Large intestine (tissue), 3 donors: ENCODE measurements around the gene C18orf54. TPM values are rescaled to one million over a fixed set of nuclear protein-coding genes. Genes with fewer than 3 reads are reported as not detected.

ENCODE experiments used
- DNase-seq, 2 donors: peaks; one replicate each; pipeline versions ENCODE4 v3.0.0 to v3.0.0-alpha.2; 2013
- H3K27ac ChIP-seq: one replicate; pipeline ENCODE4 v1.5.1; 2013; ENCODE audit warnings: low read length
- H3K27me3 ChIP-seq: 2 replicates; pipeline ENCODE4 v1.6.1; 2013; ENCODE audit warnings: low read length; ENCODE audit not compliant: control insufficient read depth, insufficient read depth
- H3K36me3 ChIP-seq: 2 replicates; pipeline ENCODE4 v1.6.1; 2013; ENCODE audit warnings: low read length; ENCODE audit not compliant: control insufficient read depth, insufficient read depth
- H3K4me1 ChIP-seq: one replicate; pipeline ENCODE4 v1.6.1; 2013; ENCODE audit warnings: low read length; ENCODE audit not compliant: control insufficient read depth, insufficient read depth
- H3K4me3 ChIP-seq: one replicate; pipeline ENCODE4 v1.5.1; 2013; ENCODE audit warnings: low read length
- H3K9me3 ChIP-seq: one replicate; pipeline ENCODE4 v1.6.1; 2013; ENCODE audit warnings: mild to moderate bottlenecking, low read depth, low read length, moderate library complexity; ENCODE audit not compliant: control insufficient read depth
- whole genome bisulfite sequencing: methylation state at CpG from one replicate; pipeline ENCODE4 v1.1.5; 2013; ENCODE audit warnings: low lambda C conversion rate; ENCODE audit not compliant: insufficient coverage; 5-methylcytosine and 5-hydroxymethylcytosine counted together
- polyA plus RNA-seq: library from polyadenylated mRNA; unstranded; fragments of 120-200 nt; gene quantifications from one replicate; pipeline ENCODE4 v1.2.1, GENCODE V29; 2013

The C18orf54 gene
- polyA plus RNA-seq, 1 donor = 3.6 TPM

DNA sequence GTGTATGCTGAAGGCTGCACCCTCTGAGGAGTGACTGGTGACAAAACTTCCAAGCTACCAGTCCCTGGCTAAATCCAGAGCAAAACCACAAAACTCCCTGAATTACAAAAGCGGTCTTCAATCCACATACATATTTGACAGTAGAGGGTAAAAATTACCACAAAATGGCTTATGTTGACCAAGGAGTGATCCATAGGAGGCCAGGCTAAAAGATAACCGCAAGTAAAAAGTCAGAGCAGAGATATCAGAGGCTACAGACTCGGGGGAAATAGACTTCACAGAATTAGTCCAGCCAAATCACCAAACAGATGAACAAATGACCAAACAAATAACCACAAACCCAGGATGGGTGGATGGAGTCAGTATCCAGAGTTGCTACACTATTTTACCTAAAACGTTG, 19.5 kb upstream of the C18orf54 start:
- 83% methylated on average over 2 of the region's 4 CpGs for WGBS
- Histone ChIP-seq H3K4me1 (no peaks in the 10 kb centered on the region), H3K36me3 (no peaks in the 10 kb centered on the region), H3K9me3 (peaks cover 4% of the 10 kb centered on the region), H3K27me3 (no peaks in the 10 kb centered on the region), H3K4me3 (no peak overlapping the region), H3K27ac (no peak overlapping the region)
- no peak for DNase-seq

DNA sequence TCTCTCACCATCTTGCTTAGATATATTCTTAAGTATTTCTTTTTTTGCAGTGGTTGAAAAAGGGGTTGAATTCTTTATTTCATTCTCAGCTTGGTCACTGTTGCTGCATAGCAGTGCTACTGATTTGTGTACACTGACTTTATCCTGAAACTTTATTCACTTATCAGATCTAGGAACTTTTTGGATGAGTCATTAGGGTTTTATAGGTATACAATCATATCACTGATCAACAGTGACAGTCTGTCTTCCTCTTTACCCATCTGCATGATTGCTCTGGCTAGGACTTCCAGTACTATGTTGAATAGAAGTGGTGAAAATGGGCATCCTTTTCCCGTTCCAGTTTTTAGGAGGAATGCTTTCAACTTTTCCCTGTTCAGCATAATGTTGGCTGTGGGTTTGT, 6.5 kb upstream of the C18orf54 start:
- Histone ChIP-seq H3K27me3 (no peaks in the 10 kb centered on the region), H3K27ac (no peak overlapping the region), H3K4me3 (no peak overlapping the region), H3K36me3 (no peaks in the 10 kb centered on the region), H3K9me3 (no peaks in the 10 kb centered on the region), H3K4me1 (no peaks in the 10 kb centered on the region)
- no CpG with 5 or more reads among the region's 1 CpG for WGBS
- no peak for DNase-seq

DNA sequence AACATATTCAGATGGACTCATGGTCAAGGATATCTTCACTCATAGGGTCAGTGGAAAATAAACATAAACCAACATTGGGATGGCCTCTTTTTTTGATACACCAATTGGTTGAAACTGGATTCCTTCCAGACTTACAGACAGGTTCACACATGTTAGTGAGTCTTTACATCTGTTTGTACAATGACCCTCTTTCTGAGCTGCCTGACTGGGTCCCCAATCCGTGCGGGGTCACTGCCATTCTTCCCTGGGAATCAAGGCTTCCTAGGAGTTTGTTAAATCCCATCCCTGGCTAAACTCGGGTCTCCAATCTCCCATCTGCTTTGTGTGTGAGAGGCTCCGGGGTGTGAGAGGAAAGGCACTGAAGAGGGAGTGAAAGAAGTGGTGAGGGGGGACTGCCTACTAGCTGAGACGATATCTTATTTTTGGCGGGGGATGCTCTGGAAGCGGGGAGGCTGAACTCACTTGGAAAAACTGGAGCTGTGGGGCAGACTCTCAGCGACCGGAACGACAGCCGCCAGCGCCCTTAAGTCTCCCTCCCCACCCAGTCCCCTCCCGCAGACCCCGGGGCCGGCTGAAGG, 535 bp upstream of the C18orf54 start:
- H3K4me1 ChIP-seq = no peaks in the 10 kb centered on the region
- DNase-seq = peak in 1 of 2 donors; percentile 11
- H3K27ac ChIP-seq = peak overlapping the region; percentile 71
- H3K4me3 ChIP-seq = peak overlapping the region; percentile 81
- peaks cover 2% of the 10 kb centered on the region for H3K27me3 ChIP-seq
- H3K9me3 ChIP-seq = no peaks in the 10 kb centered on the region
- 0% methylated on average over 1 of the region's 15 CpGs for WGBS
- H3K36me3 ChIP-seq = peaks cover 4% of the 10 kb centered on the region

DNA sequence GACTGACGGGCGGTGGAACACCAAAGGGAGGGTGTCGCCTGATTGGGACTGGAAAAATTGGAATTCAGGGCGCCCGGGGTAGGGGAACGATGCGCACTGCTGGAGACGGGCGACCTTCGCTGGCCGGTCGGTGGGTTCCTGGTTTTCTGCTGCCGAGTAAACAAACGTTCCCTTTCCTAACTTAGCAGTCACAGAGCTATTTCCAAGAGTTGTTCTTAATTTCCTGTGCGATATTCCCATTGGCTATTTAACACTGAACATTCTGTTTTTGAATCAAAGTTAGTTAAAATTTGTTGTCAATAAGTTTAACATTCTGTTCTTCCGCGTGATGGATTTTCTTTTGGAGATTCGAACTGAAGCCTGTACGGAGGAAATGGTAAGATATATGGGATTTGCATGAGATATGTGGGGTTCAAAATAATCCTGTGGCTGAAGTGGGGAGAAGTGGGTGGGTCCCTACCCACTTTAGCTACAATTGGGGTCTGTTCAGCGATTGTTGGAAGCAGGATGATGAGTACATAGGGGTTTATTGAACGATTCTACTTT, 862 bp downstream of the C18orf54 start:
- Histone ChIP-seq H3K27me3 (peaks cover 2% of the 10 kb centered on the region), H3K27ac (peak overlapping the region; percentile 71), H3K4me1 (no peaks in the 10 kb centered on the region), H3K36me3 (peaks cover 4% of the 10 kb centered on the region), H3K9me3 (no peaks in the 10 kb centered on the region), H3K4me3 (peak overlapping the region; percentile 81)
- WGBS = 11% methylated on average over 5 of the region's 21 CpGs
- peak in 1 of 2 donors; percentile 4 for DNase-seq

DNA sequence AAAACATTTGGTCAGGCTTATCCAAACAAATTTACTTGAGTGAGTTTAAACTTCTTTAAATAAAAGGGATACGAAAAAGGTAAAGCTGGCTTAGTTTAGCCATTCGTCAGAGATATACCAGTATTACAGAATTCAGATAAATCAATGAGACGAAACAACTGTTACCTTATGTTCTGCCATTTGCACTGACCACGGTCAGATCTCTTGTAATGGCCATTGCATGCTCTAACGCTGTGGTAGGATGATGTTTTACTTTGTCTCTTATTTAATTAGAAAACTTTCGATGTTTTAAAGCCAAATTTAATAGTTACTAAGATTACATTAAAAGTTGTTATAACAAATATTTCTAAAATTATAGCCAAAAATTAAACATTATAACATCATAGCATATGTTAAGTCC, 1.5 kb downstream of the C18orf54 start:
- DNase-seq = no peak
- no peak overlapping the region for H3K27ac ChIP-seq
- H3K4me1 ChIP-seq = no peaks in the 10 kb centered on the region
- H3K4me3 ChIP-seq = peak overlapping the region; percentile 81
- H3K36me3 ChIP-seq = peaks cover 4% of the 10 kb centered on the region
- peaks cover 2% of the 10 kb centered on the region for H3K27me3 ChIP-seq
- H3K9me3 ChIP-seq = no peaks in the 10 kb centered on the region
- WGBS = 80% methylated on average over 2 of the region's 6 CpGs

DNA sequence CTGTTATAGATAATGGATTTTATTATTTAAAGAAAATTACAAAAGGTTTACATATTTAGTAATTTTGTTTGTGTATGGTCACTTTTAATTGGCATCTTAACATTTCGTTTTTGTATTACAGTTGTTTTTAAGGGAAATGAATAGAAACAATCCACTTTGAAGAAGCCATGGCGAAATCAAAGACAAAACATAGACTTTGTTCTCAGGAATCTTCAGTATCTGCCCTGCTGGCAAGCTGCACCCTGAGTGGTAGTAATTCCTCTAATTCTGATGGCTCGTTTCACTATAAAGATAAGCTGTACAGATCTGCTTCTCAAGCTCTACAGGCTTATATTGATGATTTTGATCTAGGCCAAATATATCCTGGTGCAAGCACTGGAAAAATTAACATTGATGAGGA, 2.7 kb downstream of the C18orf54 start:
- DNase-seq = peak in 1 of 2 donors; percentile 5
- peaks cover 2% of the 10 kb centered on the region for H3K27me3 ChIP-seq
- H3K4me1 ChIP-seq = no peaks in the 10 kb centered on the region
- no peak overlapping the region for H3K4me3 ChIP-seq
- H3K36me3 ChIP-seq = peaks cover 4% of the 10 kb centered on the region
- no peaks in the 10 kb centered on the region for H3K9me3 ChIP-seq
- 86% methylated on average over 1 of the region's 3 CpGs for WGBS
- no peak overlapping the region for H3K27ac ChIP-seq

DNA sequence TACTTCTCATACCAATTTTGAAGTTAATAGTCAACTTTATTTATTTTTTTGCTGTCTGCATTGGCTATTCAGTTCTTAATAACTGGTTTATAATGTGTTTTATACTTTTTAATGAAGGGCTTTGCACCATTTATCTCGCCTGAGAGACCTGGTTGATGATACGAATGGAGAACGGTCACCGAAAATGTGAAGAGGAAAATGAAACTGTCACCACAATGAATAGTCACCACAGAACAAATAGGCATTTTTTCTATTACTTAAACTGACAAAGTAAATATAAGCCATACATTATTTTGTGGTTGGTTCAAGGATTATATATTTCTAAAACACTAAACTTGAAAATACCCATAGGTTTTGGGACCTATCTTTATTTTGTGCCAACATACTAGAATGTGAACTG, 20.4 kb downstream of the C18orf54 start:
- no peaks in the 10 kb centered on the region for H3K36me3 ChIP-seq
- no peak overlapping the region for H3K27ac ChIP-seq
- no peak for DNase-seq
- no peak overlapping the region for H3K4me3 ChIP-seq
- H3K9me3 ChIP-seq = no peaks in the 10 kb centered on the region
- H3K4me1 ChIP-seq = no peaks in the 10 kb centered on the region
- H3K27me3 ChIP-seq = no peaks in the 10 kb centered on the region
- no CpG with 5 or more reads among the region's 4 CpGs for WGBS

DNA sequence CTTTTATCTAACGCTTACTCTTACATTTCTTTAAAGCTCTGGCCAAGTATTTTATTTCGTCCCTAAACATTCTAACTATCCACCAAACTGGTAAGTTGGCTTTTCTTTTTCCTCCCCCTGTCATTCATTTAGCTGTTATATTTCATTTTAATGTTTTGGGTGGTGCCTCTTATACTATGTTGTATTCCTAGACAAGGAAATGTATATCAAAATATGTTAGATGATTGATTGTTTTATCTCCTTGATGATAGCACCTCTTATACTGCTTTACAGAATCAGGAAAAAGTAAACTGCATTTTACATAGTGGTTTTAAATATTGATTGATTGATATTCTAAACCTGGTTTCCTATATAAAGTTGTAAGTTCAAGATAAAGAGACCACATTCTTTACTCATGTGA, 23.9 kb downstream of the C18orf54 start:
- no peaks in the 10 kb centered on the region for H3K27me3 ChIP-seq
- H3K4me1 ChIP-seq = no peaks in the 10 kb centered on the region
- H3K9me3 ChIP-seq = no peaks in the 10 kb centered on the region
- no peak overlapping the region for H3K27ac ChIP-seq
- DNase-seq = no peak
- no peaks in the 10 kb centered on the region for H3K36me3 ChIP-seq
- H3K4me3 ChIP-seq = no peak overlapping the region
- 100% methylated on average over 2 of the region's 2 CpGs for WGBS

DNA sequence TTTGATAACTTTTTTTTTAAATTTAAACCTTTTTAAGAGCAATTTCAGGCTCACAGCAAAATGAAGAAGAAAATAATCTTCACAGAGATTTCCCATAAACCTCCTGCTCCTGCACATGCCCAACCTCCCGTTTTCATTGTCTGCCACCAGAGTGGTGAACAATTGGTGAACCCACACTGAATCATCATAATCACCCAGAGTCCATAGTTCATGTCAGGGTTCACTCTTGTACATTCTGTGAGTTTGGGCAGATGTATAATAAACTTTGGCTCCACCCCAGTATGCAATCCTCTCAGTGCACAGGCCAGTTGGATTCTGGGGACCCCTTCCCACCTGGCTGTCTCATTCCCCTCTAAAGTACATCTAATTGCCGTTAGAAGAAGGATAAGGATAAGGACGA, 24.4 kb downstream of the C18orf54 start:
- Histone ChIP-seq H3K4me1 (no peaks in the 10 kb centered on the region), H3K4me3 (no peak overlapping the region), H3K36me3 (no peaks in the 10 kb centered on the region), H3K27me3 (no peaks in the 10 kb centered on the region), H3K27ac (no peak overlapping the region), H3K9me3 (no peaks in the 10 kb centered on the region)
- no CpG with 5 or more reads among the region's 3 CpGs for WGBS
- no peak for DNase-seq

DNA sequence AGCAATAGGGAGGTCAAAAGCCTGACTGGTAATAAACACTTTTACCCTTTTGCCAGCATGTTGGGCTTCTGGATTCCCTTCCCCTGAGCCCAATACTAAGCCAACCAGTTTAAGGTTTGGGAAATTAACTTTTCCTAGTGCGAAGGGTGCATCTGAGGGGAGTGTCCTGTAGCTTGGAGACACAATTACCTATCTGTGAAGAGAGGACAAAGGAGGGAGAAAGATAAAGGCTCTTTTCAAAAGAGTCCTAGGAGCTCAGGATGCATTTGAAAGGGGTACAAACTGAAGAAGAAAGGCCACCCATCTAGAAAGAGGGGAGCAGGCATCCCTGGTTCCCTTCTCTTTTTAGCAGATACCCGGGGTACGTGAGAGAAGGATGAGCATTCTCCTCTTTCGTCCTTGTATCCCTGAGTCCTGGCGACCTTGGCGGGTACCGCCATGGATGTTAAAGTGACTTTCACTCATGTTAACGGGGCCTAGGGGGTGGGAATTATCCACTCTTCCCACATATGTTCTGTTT, 25.1 kb downstream of the C18orf54 start:
- H3K4me3 ChIP-seq = no peak overlapping the region
- H3K4me1 ChIP-seq = no peaks in the 10 kb centered on the region
- WGBS = no CpG with 5 or more reads among the region's 8 CpGs
- no peaks in the 10 kb centered on the region for H3K27me3 ChIP-seq
- no peaks in the 10 kb centered on the region for H3K9me3 ChIP-seq
- no peaks in the 10 kb centered on the region for H3K36me3 ChIP-seq
- no peak overlapping the region for H3K27ac ChIP-seq
- DNase-seq = no peak

DNA sequence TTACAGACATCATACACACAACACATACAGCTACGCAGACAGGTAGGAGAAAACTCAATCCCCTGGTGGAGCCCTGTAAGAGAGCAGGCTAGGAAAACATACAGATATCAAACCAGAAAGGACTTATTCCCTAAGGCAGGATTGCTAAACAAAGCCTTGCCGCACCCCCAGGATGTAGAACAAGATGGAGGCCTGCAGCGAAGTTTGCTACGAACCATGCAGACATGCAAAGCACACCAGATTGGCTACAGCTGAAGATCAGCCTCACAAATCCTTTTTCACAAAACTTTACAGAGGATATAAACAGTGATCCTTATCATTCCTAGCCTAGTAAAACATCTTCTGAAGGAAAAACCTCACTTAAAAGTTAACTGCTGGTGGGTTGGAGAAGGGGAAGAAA, 28.3 kb downstream of the C18orf54 start:
- H3K4me3 ChIP-seq = no peak overlapping the region
- no peaks in the 10 kb centered on the region for H3K27me3 ChIP-seq
- no peak overlapping the region for H3K27ac ChIP-seq
- DNase-seq = no peak
- no peaks in the 10 kb centered on the region for H3K36me3 ChIP-seq
- WGBS = no CpG with 5 or more reads among the region's 4 CpGs
- no peaks in the 10 kb centered on the region for H3K9me3 ChIP-seq
- no peaks in the 10 kb centered on the region for H3K4me1 ChIP-seq
